ENCODE data around the gene RNF112.

DNA sequence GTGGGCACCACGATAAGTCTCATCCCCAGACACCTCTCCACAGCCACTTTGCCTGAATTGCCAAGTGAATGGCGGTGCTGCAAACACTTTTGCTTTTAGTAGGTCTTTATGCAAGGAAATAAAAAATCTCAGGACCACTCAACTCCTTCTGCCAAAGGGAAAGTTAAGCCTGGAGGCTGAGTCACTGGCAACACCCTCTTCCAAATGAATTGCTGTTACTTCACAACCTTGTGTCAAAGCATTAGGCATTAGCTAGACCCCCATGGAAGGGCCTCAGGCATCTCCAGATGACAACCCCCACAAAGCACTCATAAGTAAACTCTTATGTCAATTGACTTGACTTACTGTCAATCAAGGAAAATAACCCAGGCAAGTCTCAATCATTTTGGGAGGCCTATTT is 43.0 kb downstream of the RNF112 start:
- TF ChIP-seq, protein P1, sequence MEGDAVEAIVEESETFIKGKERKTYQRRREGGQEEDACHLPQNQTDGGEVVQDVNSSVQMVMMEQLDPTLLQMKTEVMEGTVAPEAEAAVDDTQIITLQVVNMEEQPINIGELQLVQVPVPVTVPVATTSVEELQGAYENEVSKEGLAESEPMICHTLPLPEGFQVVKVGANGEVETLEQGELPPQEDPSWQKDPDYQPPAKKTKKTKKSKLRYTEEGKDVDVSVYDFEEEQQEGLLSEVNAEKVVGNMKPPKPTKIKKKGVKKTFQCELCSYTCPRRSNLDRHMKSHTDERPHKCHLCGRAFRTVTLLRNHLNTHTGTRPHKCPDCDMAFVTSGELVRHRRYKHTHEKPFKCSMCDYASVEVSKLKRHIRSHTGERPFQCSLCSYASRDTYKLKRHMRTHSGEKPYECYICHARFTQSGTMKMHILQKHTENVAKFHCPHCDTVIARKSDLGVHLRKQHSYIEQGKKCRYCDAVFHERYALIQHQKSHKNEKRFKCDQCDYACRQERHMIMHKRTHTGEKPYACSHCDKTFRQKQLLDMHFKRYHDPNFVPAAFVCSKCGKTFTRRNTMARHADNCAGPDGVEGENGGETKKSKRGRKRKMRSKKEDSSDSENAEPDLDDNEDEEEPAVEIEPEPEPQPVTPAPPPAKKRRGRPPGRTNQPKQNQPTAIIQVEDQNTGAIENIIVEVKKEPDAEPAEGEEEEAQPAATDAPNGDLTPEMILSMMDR (IDR thresholded peaks at IDR 0.05) = no peak
- TF ChIP-seq POLR2A (IDR thresholded peaks at IDR 0.05) (no peak), POLR2AphosphoS5 (IDR thresholded peaks at IDR 0.05) (no peak), EP300 (IDR thresholded peaks at IDR 0.05; ENCODE audit: low read depth) (no peak)

Measured in transverse colon (tissue), 4 donors.